SIG-M5 treated with dmso at 0.1 percent for 504 hours (cell line): ENCODE results near the gene NOP53.
"Not testable (repeated sequence)": the region's sequence is repeated elsewhere in the genome, so short reads cannot be mapped to it uniquely, and the experiment has no call there.

Source experiments
- DNase-seq: peaks from one replicate; lab custom pipeline; 2025; ENCODE audit not compliant: unreplicated experiment; lab: John Stamatoyannopoulos, UW

NOP53 gene

GRCh38 chr19:47771291-47771690, 25.9 kb downstream of the NOP53 start:
- DNase-seq, result not testable (repeated sequence)

GRCh38 chr19:47776568-47776967, 31.2 kb downstream of the NOP53 start:
- no peak for DNase-seq

- not testable (repeated sequence) for DNase-seq
Observed at GRCh38 chr19:47777245-47778048, 32.1 kb downstream of the NOP53 start.

GRCh38 chr19:47778049-47778953, 33.0 kb downstream of the NOP53 start, which contains the start of gene SELENOW:
SELENOW (plus strand) TSS chr19:47778703; CDS start chr19:47778786, 83 bp downstream.
- DNase-seq, result peak; percentile 46

GRCh38 chr19:47778954-47779351, 33.6 kb downstream of the NOP53 start:
- DNase-seq, result no peak

GRCh38 chr19:47779524-47780214, 34.3 kb downstream of the NOP53 start:
- DNase-seq, result no peak

- DNase-seq, result no peak
Observed at GRCh38 chr19:47780215-47780551, 34.8 kb downstream of the NOP53 start.

GRCh38 chr19:47781590-47782262, 36.4 kb downstream of the NOP53 start:
- no peak for DNase-seq

GRCh38 chr19:47786566-47786965, 41.2 kb downstream of the NOP53 start:
- DNase-seq, result no peak

GRCh38 chr19:47787307-47787706, 42.0 kb downstream of the NOP53 start:
- not testable (repeated sequence) for DNase-seq

GRCh38 chr19:47789811-47790210, 44.5 kb downstream of the NOP53 start:
- DNase-seq, result not testable (repeated sequence)

GRCh38 chr19:47790398-47790814, 45.1 kb downstream of the NOP53 start:
- peak; percentile 46 for DNase-seq

- no peak for DNase-seq
Observed at GRCh38 chr19:47792616-47793015, 47.3 kb downstream of the NOP53 start.

GRCh38 chr19:47794526-47794925, 49.2 kb downstream of the NOP53 start:
- no peak for DNase-seq

GRCh38 chr19:47796785-47797184, 51.4 kb downstream of the NOP53 start:
- DNase-seq, result no peak

- no peak for DNase-seq
Observed at GRCh38 chr19:47797996-47798903, 52.9 kb downstream of the NOP53 start.

- no peak for DNase-seq
Observed at GRCh38 chr19:47798904-47799266, 53.5 kb downstream of the NOP53 start.

- no peak for DNase-seq
Observed at GRCh38 chr19:47801270-47801669, 55.9 kb downstream of the NOP53 start.

- DNase-seq, result no peak
Observed at GRCh38 chr19:47802521-47803043, 57.2 kb downstream of the NOP53 start.

GRCh38 chr19:47803148-47803547, 57.8 kb downstream of the NOP53 start:
- not testable (repeated sequence) for DNase-seq
